Right lung (tissue), 5 donors: ENCODE data around the gene ZC3H12C. TPM values are rescaled to one million over a fixed set of nuclear protein-coding genes. Genes with fewer than 3 reads are reported as not detected.

Experiments
- DNase-seq, 2 donors: peaks; one replicate each; pipeline ENCODE4 v3.0.0-alpha.2; 2013
- polyA plus RNA-seq, 5 donors: library from polyadenylated mRNA; unstranded; fragments of 120-200 nt; gene quantifications; one replicate each; pipeline versions ENCODE4 v1.2.1 to v1.2.3, GENCODE V29; 2013; ENCODE audit warnings: inconsistent platforms in 1 of 5, low replicate concordance in 1 of 5; ENCODE audit not compliant: insufficient read length in 5 of 5, insufficient read depth in 1 of 5

The ZC3H12C gene
- polyA plus RNA-seq, 5 donors = 4.9 to 10.6 (median 10.0) TPM

- no peak for DNase-seq
These were observed 3.3 kb downstream of the ZC3H12C start for GRCh38 chr11:110096496-110096895.

GRCh38 chr11:110097459-110098012, 4.3 kb downstream of the ZC3H12C start:
- DNase-seq = no peak

GRCh38 chr11:110098645-110099044, 5.5 kb downstream of the ZC3H12C start:
- no peak for DNase-seq

GRCh38 chr11:110100476-110101240, 7.5 kb downstream of the ZC3H12C start:
- no peak for DNase-seq

GRCh38 chr11:110106713-110107274, 13.6 kb downstream of the ZC3H12C start:
- DNase-seq = no peak

GRCh38 chr11:110110854-110111253, 17.7 kb downstream of the ZC3H12C start:
- DNase-seq = no peak

- no peak for DNase-seq
These were observed 19.3 kb downstream of the ZC3H12C start for GRCh38 chr11:110112457-110112856.

GRCh38 chr11:110113505-110113904, 20.3 kb downstream of the ZC3H12C start:
- no peak for DNase-seq

GRCh38 chr11:110113973-110114372, 20.8 kb downstream of the ZC3H12C start:
- no peak for DNase-seq

GRCh38 chr11:110119317-110119716, 26.1 kb downstream of the ZC3H12C start:
- DNase-seq = no peak

GRCh38 chr11:110121204-110121603, 28.0 kb downstream of the ZC3H12C start:
- no peak for DNase-seq

- DNase-seq = no peak
These were observed 29.8 kb downstream of the ZC3H12C start for GRCh38 chr11:110123003-110123402.

- DNase-seq = no peak
These were observed 31.4 kb downstream of the ZC3H12C start for GRCh38 chr11:110124605-110125004.

- DNase-seq = no peak
These were observed 32.4 kb downstream of the ZC3H12C start for GRCh38 chr11:110125632-110126031.

GRCh38 chr11:110126936-110127335, 33.7 kb downstream of the ZC3H12C start:
- no peak for DNase-seq

- DNase-seq = peak in 1 of 2 donors; percentile 11
These were observed 35.0 kb downstream of the ZC3H12C start for GRCh38 chr11:110128161-110128560.

- DNase-seq = peak; percentile 13 to 16
These were observed 37.5 kb downstream of the ZC3H12C start for GRCh38 chr11:110130642-110131238.

GRCh38 chr11:110131386-110132123, 38.4 kb downstream of the ZC3H12C start:
- DNase-seq = no peak

- DNase-seq = no peak
These were observed 40.0 kb downstream of the ZC3H12C start for GRCh38 chr11:110133160-110133559.

GRCh38 chr11:110134110-110134509, 40.9 kb downstream of the ZC3H12C start:
- DNase-seq = no peak

- no peak for DNase-seq
These were observed 48.6 kb downstream of the ZC3H12C start for GRCh38 chr11:110141812-110142211.
